SK-N-SH treated with all-trans-retinoic acid at 6 μM for 48 hours (cell line): Measurements from ENCODE around the gene COL6A2.
"Not testable (repeated sequence)": the region's sequence is repeated elsewhere in the genome, so short reads cannot be mapped to it uniquely, and the experiment has no call there.

Experiments
- ATAC-seq: fragments of 200-7000 bp; cut with Tn5 transposase; 3 replicates; pipeline ENCODE4 v1.9.1; 2020; ENCODE audit warnings: mild to moderate bottlenecking, moderate library complexity
- ARNTL ChIP-seq: fragments of 450-650 bp; formaldehyde crosslinking; IDR thresholded peaks from 2 replicates; pipeline ENCODE4 v1.5.0; 2020; ENCODE audit warnings: low read depth, mild to moderate bottlenecking, moderate library complexity, borderline replicate concordance
- CREB5 ChIP-seq: fragments of 250-450 bp; sonication (Bioruptor Pico); IDR thresholded peaks from 2 replicates; pipeline ENCODE4 v1.5.1; 2020; ENCODE audit warnings: low read depth, mild to moderate bottlenecking, moderate library complexity
- CSRNP3 ChIP-seq: fragments of 250-450 bp; sonication (Bioruptor Pico); IDR thresholded peaks from 2 replicates; pipeline ENCODE4 v1.5.1; 2021; ENCODE audit warnings: mild to moderate bottlenecking, moderate library complexity
- ISL1 ChIP-seq: fragments of 250-450 bp; sonication (Bioruptor Pico); IDR thresholded peaks from 2 replicates; pipeline ENCODE4 v2.1.2; 2022; ENCODE audit warnings: mild to moderate bottlenecking, moderate library complexity
- OSR1 ChIP-seq: fragments of 250-450 bp; sonication (Bioruptor Pico); IDR thresholded peaks from 2 replicates; pipeline ENCODE4 v1.8.0; 2022; ENCODE audit warnings: moderate library complexity, mild to moderate bottlenecking, inconsistent platforms
- RARB ChIP-seq: fragments of 250-450 bp; sonication (Bioruptor Pico); IDR thresholded peaks from 2 replicates; pipeline ENCODE4 v1.8.0; 2021; ENCODE audit warnings: mild to moderate bottlenecking, moderate library complexity
- SNAI2 ChIP-seq: fragments of 250-450 bp; sonication (Bioruptor Pico); IDR thresholded peaks from 2 replicates; pipeline ENCODE4 v1.5.0; 2020; ENCODE audit warnings: mild to moderate bottlenecking, moderate library complexity
- TOX ChIP-seq: fragments of 250-450 bp; sonication (Bioruptor Pico); IDR thresholded peaks from 2 replicates; pipeline ENCODE4 v1.8.0; 2021; ENCODE audit warnings: mild to moderate bottlenecking, moderate library complexity, borderline replicate concordance
- ZC3H10 ChIP-seq: fragments of 250-450 bp; sonication (Bioruptor Pico); IDR thresholded peaks from 2 replicates; pipeline ENCODE4 v1.5.1; 2021; ENCODE audit warnings: mild to moderate bottlenecking, moderate library complexity
- ZFP3 ChIP-seq: fragments of 250-450 bp; sonication (Bioruptor Pico); IDR thresholded peaks from 2 replicates; pipeline ENCODE4 v1.5.0; 2020; ENCODE audit warnings: mild to moderate bottlenecking, moderate library complexity
- ZFP30 ChIP-seq: fragments of 450-650 bp; formaldehyde crosslinking; IDR thresholded peaks from 2 replicates; pipeline ENCODE4 v1.5.0; 2022; ENCODE audit warnings: mild to moderate bottlenecking, moderate library complexity
- ZNF565 ChIP-seq: fragments of 450-650 bp; formaldehyde crosslinking; conservative IDR thresholded peaks from 2 replicates; pipeline ENCODE4 v1.5.0; 2020; ENCODE audit warnings: low read depth, mild to moderate bottlenecking, moderate library complexity
- TF ChIP-seq, protein P1 (sequence below): fragments of 250-450 bp; sonication (Bioruptor Pico); IDR thresholded peaks from 2 replicates; pipeline ENCODE4 v1.8.0; 2020; ENCODE audit warnings: mild to moderate bottlenecking, moderate library complexity, borderline replicate concordance

COL6A2 gene

GRCh38 chr21:46176443-46177129, 78.7 kb downstream of the COL6A2 start:
- not testable (repeated sequence) for ATAC-seq

GRCh38 chr21:46178961-46179360, 81.0 kb downstream of the COL6A2 start:
- no peak for TF ChIP-seq ISL1 (CRISPR knock-in tag)
- no peak for TF ChIP-seq CREB5 (CRISPR knock-in tag)
- no peak for TF ChIP-seq RARB (CRISPR knock-in tag)
- no peak for TF ChIP-seq ZNF565 (CRISPR knock-in tag)
- TF ChIP-seq ZFP30 (CRISPR knock-in tag), result no peak
- TF ChIP-seq TOX (CRISPR knock-in tag), result no peak
- no peak for TF ChIP-seq SNAI2 (CRISPR knock-in tag)
- TF ChIP-seq ZC3H10, result no peak
- no peak for TF ChIP-seq ZFP3
- no peak for TF ChIP-seq ARNTL
- no peak for TF ChIP-seq CSRNP3
- no peak for TF ChIP-seq OSR1 (CRISPR knock-in tag)
- TF ChIP-seq, protein P1, sequence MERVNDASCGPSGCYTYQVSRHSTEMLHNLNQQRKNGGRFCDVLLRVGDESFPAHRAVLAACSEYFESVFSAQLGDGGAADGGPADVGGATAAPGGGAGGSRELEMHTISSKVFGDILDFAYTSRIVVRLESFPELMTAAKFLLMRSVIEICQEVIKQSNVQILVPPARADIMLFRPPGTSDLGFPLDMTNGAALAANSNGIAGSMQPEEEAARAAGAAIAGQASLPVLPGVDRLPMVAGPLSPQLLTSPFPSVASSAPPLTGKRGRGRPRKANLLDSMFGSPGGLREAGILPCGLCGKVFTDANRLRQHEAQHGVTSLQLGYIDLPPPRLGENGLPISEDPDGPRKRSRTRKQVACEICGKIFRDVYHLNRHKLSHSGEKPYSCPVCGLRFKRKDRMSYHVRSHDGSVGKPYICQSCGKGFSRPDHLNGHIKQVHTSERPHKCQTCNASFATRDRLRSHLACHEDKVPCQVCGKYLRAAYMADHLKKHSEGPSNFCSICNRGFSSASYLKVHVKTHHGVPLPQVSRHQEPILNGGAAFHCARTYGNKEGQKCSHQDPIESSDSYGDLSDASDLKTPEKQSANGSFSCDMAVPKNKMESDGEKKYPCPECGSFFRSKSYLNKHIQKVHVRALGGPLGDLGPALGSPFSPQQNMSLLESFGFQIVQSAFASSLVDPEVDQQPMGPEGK (CRISPR knock-in tag), result no peak
- ATAC-seq, result no peak
